T-helper 17 cell (primary cell): ENCODE measurements around the gene DNAJC17. TPM values are rescaled to one million over a fixed set of nuclear protein-coding genes. Genes with fewer than 3 reads are reported as not detected.

Experiments used
- total RNA-seq, 4 donors: library from RNA in 2 of 4; stranded (reverse) in 2 of 4; gene quantifications; one replicate each; pipeline ENCODE4 v1.2.3 and lab custom pipeline; 2022 to 2026

DNAJC17 gene
- total RNA-seq, 2 donors from 2014 or later: 24.1 to 27.7 TPM

Other genes starting within 250 kb of the DNAJC17 start
- 10 to 100 TPM; 20.9 to 28.5 TPM for gene CCDC32, start 242.4 kb downstream of the DNAJC17 start, total RNA-seq
- 10 to 100 TPM in 1 of 2 donors, 1 to 10 TPM in 1; 9.1 to 15.1 TPM for gene RPUSD2, start 238.2 kb downstream of the DNAJC17 start, total RNA-seq
- 1 to 10 TPM in 1 of 2 donors, under 1 TPM in 1; 0.77 to 4.6 TPM for gene KNL1, start 213.2 kb downstream of the DNAJC17 start, total RNA-seq
- gene RAD51, start 112.3 kb downstream of the DNAJC17 start, total RNA-seq: 1 to 10 TPM; 1.5 to 2.0 TPM
- gene RMDN3, start 52.2 kb downstream of the DNAJC17 start, total RNA-seq: 10 to 100 TPM; 31.4 to 33.1 TPM
- 10 to 100 TPM; 16.4 to 20.5 TPM for gene GCHFR, start 43.4 kb downstream of the DNAJC17 start, total RNA-seq
- gene C15orf62, start 37.5 kb downstream of the DNAJC17 start, total RNA-seq: 1 to 10 TPM in 1 of 2 donors, under 1 TPM in 1; 0.89 to 1.2 TPM
- gene ZFYVE19, start 384 bp downstream of the DNAJC17 start, total RNA-seq: 10 to 100 TPM; 19.5 to 22.7 TPM
- gene PPP1R14D, start 21.2 kb upstream of the DNAJC17 start, total RNA-seq: not detected
- 1 to 10 TPM; 2.5 to 4.1 TPM for gene SPINT1, start 36.6 kb upstream of the DNAJC17 start, total RNA-seq
- gene RHOV, start 66.8 kb upstream of the DNAJC17 start, total RNA-seq: under 1 TPM in 1 of 2 donors, not detected in 1; 0.18 TPM
- 10 to 100 TPM; 13.6 to 18.4 TPM for gene VPS18, start 87.0 kb upstream of the DNAJC17 start, total RNA-seq
- not detected for gene DLL4, start 121.9 kb upstream of the DNAJC17 start, total RNA-seq
- under 1 TPM; 0.35 to 0.70 TPM for gene CHAC1, start 146.0 kb upstream of the DNAJC17 start, total RNA-seq